Hematopoietic multipotent progenitor cell (in vitro differentiated cells): ENCODE data around the gene SLC17A7. TPM values are rescaled to one million over a fixed set of nuclear protein-coding genes. Genes with fewer than 3 reads are reported as not detected.

Experiments used
- DNase-seq, 3 donors: peaks; one replicate each; pipeline ENCODE4 v3.0.0-alpha.2; 2011 to 2015; ENCODE audit warnings: low read depth in 2 of 3, low spot score in 2 of 3
- total RNA-seq: library from RNA; depleted of rRNA; stranded (reverse); fragments of >200 nt; gene quantifications from one replicate; pipeline ENCODE4 v1.2.3, GENCODE V29; 2012

Gene SLC17A7
- total RNA-seq, 1 donor = not detected

DNA sequence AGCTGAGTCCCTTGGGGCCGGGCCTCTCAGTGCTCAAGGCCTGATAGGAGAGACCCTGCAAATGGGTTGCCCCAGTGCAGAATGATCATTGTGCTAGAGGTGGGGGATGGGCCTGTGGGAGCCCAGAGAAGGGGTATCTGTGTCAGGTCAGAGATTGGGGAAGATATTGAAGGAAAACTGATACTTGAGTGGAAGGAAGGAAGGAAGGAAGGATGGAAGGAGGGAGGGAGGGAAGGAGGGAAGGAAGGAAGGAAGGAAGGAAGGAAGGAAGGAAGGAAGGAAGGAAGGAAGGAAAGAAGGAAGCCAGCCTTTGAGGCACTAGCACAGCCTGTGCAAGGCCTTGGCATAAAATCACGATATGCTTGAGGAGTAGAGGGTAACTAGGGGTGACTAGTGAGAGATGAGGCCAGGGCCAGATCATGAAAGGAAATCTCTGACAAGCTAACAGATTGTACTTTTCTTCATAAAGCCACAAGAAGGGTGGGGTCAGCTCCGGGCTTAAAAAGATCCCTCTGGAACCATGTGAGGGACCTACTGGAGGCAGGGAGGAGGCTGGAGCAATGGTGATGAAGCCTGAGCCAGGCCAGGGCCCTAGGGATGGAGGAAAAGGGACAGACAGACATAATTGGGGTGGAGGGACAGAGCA, 29.5 kb downstream of the SLC17A7 start:
- no peak for DNase-seq

DNA sequence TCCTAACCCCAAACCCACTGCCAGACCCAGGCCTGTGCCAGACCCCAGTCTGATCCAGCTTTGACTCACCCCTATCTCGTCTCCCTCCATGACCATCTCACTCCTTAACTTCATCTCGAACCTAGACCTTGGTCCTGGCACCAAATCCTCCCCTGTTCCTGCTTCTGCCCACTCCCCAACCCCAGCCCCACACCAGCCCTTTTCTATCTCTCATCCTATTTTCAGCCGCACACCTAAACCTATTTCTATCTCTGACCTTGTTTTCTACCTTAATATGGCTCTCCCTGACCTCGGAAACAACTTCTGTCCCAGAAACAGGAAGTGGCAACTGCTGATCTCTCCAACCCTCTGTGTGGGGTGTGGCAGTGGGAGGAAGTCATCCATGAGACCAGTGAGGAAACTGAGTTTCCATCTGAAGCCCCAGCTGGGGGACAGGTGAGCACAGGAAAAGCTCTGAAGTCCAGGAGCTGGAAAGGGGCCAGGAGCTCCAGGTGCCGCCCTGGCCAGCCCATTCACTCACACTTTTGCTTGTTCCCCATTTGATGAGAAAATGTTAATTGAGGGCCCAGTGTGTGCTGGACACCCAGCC, 31.8 kb downstream of the SLC17A7 start:
- DNase-seq = peak in 1 of 3 donors; percentile 35

DNA sequence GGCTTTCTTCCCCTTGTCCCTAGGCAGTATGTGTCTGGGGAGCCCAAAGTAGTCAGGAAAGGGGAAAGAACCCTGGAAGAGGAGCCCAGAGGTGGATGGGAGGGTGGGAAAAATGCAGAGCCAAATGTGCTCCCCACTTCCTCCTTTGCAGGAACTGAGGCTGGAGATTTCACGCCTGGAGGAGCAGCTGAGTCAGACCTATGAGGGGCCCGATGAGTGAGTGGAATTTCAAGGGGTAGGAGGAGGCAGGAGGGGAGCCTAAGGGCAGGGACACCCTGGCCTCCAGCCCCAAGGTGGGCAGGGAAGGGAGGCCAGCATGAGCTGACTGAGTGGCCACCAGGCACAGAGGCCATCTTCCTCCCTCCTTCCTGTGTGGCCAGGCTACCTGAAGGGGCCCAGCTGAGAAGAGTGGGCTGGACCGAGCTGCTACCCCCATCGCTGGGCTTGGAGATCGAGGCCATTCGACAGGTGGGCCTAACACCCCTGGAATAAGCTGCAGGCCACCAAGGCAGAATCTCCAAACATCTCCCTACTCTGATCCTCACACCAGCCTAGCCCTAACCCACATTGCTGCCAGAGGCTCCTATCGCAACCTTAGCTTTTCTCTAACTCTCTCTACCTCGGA, 32.4 kb downstream of the SLC17A7 start:
- no peak for DNase-seq

DNA sequence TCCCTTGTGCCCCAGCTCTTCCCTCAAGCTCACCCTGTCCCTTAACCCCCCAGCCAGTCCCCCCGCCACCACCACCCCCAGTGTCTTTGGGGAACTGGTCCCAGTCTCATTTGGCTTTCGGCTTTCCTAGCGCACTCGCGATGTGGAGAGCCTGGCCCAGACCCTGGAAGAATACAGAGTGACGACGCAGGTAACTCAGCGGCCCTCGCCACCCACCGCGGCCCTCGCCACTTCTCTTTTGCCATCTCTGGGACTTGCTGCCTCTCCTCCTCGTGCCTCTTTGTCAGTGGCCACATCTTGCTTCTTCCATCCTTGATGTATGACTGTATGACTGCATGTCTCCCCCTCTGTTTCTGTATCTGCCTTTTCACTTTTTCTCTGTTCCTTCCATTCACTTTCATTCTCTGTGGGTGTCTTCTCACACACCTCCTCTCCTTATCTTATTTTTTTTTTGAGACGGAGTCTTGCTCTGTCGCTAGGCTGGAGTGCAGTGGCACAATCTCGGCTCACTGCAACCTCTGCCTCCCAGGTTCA, 33.8 kb downstream of the SLC17A7 start:
- no peak for DNase-seq

- no peak for DNase-seq
Observed at GRCh38 chr19:49407079-49407478, 34.2 kb downstream of the SLC17A7 start.

DNA sequence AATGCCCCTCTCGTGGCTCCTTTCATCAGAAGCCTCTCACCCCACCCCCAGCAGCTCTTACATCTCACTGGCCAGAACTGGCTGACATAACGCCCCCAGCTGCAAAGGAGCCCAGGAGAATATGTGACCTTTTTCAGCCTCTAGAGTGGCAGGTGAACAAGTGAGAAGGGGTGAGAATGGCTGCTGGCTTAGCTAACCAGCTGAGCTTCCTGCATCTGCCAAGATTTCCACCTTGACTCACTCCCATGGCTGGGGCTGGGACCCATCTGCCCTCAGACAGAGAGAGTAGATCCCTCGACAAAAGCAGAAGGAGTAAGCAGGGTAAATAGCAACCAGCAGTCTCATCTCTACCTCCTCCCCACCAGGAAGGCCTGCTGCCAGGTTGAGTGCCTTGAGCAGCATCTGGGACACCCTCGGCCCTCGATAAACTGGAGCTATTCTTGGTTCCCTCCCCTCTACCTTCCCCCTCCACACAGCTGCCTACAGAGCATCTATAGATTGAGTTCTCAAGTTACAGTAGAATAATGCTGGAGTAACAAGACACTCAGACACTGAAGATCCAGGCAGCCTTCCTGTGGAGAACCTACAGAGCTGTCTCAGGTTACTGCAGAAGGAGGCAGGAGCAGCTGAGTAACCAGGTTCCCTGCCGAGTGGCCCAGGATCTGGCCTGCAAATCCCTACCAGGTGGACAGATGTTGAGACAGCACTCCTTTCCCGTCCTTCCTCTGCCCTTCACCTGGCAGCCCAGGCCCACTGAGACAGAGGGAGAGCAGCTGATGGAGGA, 37.7 kb downstream of the SLC17A7 start:
- DNase-seq = no peak

- no peak for DNase-seq
Observed at GRCh38 chr19:49400029-49400428, 41.3 kb downstream of the SLC17A7 start.

GRCh38 chr19:49398931-49399330, 42.4 kb downstream of the SLC17A7 start:
- DNase-seq = no peak

- no peak for DNase-seq
Observed at GRCh38 chr19:49398001-49398615, 43.2 kb downstream of the SLC17A7 start.

DNA sequence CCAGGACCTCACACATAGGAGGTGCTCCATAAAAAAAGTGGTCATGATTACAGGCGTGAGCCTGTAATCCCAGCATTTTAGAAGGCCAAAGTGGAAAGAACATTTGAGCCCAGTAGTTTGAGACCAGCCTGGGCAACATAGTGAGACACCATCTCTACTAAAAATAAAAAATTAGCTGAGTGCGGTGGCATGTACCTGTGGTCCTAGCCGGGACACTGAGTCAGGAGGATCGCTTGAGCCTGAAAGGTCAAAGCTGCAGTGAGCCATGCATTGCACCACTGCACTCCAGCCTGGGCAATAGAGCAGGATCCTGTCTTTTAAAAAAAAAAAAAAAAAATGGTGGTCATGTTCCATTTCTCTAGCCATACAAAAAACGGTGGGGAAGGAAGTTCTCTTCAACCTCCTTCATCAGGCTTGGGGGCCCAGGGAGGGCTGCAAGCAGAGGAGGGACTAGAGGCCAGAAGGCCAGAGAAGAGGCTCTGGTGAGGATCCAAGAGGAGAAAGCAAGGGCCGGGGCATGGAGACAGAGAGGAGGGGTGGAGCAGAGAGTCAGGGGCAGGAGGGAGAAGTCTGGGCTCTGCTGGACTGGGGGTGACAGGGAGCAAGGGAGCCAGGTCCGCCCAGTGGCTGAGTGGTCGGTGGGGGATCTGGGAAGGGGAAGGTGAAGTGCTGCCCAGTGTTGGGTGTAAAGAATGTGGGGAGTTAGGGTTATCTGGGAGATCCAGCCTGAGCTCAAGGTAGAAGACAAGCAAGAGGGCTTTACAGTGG, 44.4 kb downstream of the SLC17A7 start:
- no peak for DNase-seq

GRCh38 chr19:49395581-49396407, 45.5 kb downstream of the SLC17A7 start:
- DNase-seq = no peak

GRCh38 chr19:49393881-49394280, 47.4 kb downstream of the SLC17A7 start:
- no peak for DNase-seq

DNA sequence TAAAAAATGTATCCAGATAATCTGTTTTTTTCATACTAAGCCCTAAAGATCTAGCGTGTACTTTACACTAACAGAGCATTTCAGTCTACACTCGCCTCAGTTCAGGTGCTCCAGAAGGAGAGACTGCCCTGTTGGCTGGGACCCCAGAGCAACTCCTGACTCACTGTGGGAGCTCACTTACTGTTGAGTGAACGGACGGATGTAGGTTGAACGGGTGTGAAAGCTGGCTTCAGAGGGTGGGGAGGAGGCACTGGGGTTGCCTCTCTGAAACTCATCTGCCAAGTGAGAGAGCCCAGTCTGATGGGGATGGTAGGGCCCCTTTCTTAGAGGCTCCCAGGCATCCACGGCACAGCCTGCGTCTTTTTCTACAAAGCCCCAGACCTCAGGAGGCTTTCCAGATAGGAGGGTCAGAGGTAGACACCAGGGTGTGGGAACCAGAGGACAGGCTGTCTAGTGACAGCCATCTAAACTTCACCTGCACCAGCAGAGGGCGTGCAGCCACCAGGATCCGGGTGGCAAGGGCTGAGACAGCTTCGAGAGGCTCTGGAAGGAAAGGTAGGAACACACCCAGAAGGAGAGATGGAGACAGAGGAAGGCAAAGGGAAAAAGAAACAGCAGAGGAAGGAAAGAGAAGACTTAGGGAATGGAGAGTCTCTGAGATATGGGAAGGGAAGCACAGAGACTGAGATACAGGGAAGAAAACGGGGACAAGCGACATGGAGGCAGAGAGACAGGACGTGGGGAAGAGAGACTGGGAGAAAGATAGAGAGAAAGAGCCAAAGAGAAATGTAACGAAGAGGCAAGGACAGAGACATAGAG, 49.5 kb downstream of the SLC17A7 start:
- peak; percentile 68 to 83 (median 70) for DNase-seq

GRCh38 chr19:49390929-49391359, 50.4 kb downstream of the SLC17A7 start:
- no peak for DNase-seq

DNA sequence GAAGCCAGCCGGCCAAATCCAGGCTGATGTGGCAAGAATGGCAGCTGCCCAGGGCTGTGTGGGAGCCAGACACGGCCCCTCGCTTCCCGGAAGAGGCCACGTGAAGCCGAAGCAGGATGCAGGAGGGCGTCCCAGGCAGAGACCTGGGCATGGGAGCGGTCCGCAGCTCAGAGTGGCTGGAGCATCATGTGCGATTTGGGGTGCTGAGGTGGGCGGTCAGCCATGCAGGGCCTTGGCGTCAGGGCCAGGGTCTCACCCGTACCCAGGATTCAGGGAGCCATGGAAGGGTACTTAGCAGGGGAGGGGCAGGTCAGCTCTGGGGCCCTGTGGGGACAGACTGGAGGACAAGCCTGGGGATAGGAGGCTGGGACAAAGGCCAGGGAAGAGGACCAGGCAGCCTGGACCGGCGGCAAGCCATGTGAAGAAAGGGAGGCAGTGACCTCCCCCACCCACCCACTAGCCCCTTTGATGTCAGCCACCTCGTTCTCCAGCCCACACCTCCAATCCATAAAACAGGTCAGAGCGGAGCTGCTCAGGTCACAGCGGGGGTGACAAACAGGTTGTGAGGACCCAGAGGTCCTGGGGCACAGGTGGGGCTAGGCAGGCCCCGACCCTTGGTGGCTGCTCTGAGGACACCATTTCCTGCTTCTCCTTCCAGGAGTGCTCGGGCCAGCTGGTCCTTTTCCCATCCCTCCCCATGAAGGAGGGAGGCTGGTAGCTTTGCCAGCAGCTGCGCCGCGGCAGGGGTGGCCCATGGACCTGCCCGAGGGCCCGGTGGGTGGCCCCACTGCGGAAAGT, 51.0 kb downstream of the SLC17A7 start:
- no peak for DNase-seq

GRCh38 chr19:49389406-49389805, 51.9 kb downstream of the SLC17A7 start:
- no peak for DNase-seq

DNA sequence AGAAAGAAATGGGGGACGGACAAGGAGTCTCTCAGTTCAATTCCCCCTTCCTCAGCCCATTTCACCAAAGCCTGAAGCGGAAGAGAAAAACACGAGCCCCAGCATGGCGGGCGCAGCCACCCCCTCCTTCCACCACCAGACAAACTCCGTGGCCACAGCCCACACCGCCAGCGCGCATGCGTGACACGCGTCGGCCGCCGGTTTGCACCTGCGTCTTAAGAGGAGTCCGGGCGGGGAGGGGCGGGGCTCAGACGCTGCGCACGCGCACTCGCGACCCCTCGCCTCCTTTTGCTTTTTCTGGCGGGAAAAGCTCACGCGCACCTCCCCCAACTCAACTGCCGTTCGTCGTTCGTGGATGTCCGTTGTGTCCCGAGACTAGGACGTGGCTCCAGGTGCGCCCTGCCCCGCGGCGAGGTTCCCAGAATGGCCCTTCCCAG, 53.4 kb downstream of the SLC17A7 start, which contains the start of gene KASH5:
KASH5 (plus strand) TSS at position 314 of the 437 bp plus-strand sequence. CDS start 2,635 bp downstream, outside the sequence.
- peak in 2 of 3 donors; percentile 81 to 93 for DNase-seq
